Astrocyte (in vitro differentiated cells and primary cell): ENCODE data around the gene SDHAF3. TPM values are rescaled to one million over a fixed set of nuclear protein-coding genes. Genes with fewer than 3 reads are reported as not detected.

Source experiments
- DNase-seq: peaks from one replicate; pipeline ENCODE4 v3.0.0-alpha.2; 2010; ENCODE audit warnings: low read depth
- FAIRE-seq: peaks from 2 replicates; lab custom pipeline; 2011; peaks lifted over from hg19 to GRCh38; lab: Jason Lieb, UNC
- H2AFZ ChIP-seq: 2 replicates; pipeline ENCODE4 v1.6.0; 2012; ENCODE audit warnings: low read depth, low read length, inconsistent platforms
- H3K27ac ChIP-seq: 2 replicates; pipeline ENCODE4 v1.5.1; 2011; ENCODE audit warnings: low read depth, low read length, inconsistent platforms
- H3K27me3 ChIP-seq: 2 replicates; pipeline ENCODE4 v1.6.0; 2011; ENCODE audit warnings: low read length, inconsistent platforms; ENCODE audit not compliant: insufficient read depth
- H3K36me3 ChIP-seq: 2 replicates; pipeline ENCODE4 v1.5.1; 2011; ENCODE audit warnings: low read length, inconsistent platforms; ENCODE audit not compliant: insufficient read depth
- H3K4me1 ChIP-seq: 2 replicates; pipeline ENCODE4 v1.5.1; 2011; ENCODE audit warnings: low read length, inconsistent platforms; ENCODE audit not compliant: insufficient read depth
- H3K4me2 ChIP-seq: 2 replicates; pipeline ENCODE4 v1.6.0; 2012; ENCODE audit warnings: low read length, inconsistent platforms
- H3K4me3 ChIP-seq: 2 replicates; pipeline ENCODE4 v1.5.1; 2011; ENCODE audit warnings: low read depth, mild to moderate bottlenecking, low read length, inconsistent platforms; ENCODE audit not compliant: insufficient read depth
- H3K79me2 ChIP-seq: 2 replicates; pipeline ENCODE4 v1.6.0; 2012; ENCODE audit warnings: mild to moderate bottlenecking, low read length, inconsistent platforms; ENCODE audit not compliant: insufficient read depth
- H3K9ac ChIP-seq: 2 replicates; pipeline ENCODE4 v1.6.0; 2012; ENCODE audit warnings: mild to moderate bottlenecking, low read length, inconsistent platforms
- H3K9me3 ChIP-seq: 2 replicates; pipeline ENCODE4 v1.5.1; 2012; ENCODE audit warnings: low read depth, mild to moderate bottlenecking, low read length, inconsistent platforms; ENCODE audit not compliant: insufficient read depth
- H4K20me1 ChIP-seq: 2 replicates; pipeline ENCODE4 v1.6.0; 2012; ENCODE audit warnings: low read length, inconsistent platforms; ENCODE audit not compliant: insufficient read depth
- H3K27ac Mint-ChIP-seq: one replicate; pipeline ENCODE4 v1.8.0; 2021; ENCODE audit warnings: mild to moderate bottlenecking, mixed read lengths; ENCODE audit not compliant: unreplicated experiment
- H3K27me3 Mint-ChIP-seq: one replicate; pipeline ENCODE4 v1.8.0; 2021; ENCODE audit warnings: low read depth, mixed read lengths; ENCODE audit not compliant: unreplicated experiment
- H3K36me3 Mint-ChIP-seq: one replicate; pipeline ENCODE4 v1.8.0; 2021; ENCODE audit warnings: low read depth, mixed read lengths; ENCODE audit not compliant: unreplicated experiment
- H3K4me1 Mint-ChIP-seq: one replicate; pipeline ENCODE4 v1.8.0; 2021; ENCODE audit warnings: low read depth, mixed read lengths; ENCODE audit not compliant: unreplicated experiment
- H3K4me3 Mint-ChIP-seq: one replicate; pipeline ENCODE4 v1.8.0; 2021; ENCODE audit warnings: mild to moderate bottlenecking, moderate library complexity, mixed read lengths; ENCODE audit not compliant: unreplicated experiment
- H3K9me3 Mint-ChIP-seq: one replicate; pipeline ENCODE4 v1.8.0; 2021; ENCODE audit warnings: mild to moderate bottlenecking, mixed read lengths; ENCODE audit not compliant: unreplicated experiment
- EZH2 ChIP-seq: IDR thresholded peaks from 2 replicates; pipeline ENCODE4 v1.6.1; 2012; ENCODE audit warnings: mild to moderate bottlenecking, low read length, inconsistent platforms; ENCODE audit not compliant: insufficient read depth
- total RNA-seq: library from RNA; stranded (reverse); gene quantifications from 2 replicates; pipeline ENCODE4 v1.2.1, GENCODE V29; 2021
- TF ChIP-seq, protein P1 (sequence below): IDR thresholded peaks from 2 replicates; pipeline ENCODE4 v1.5.1; 2011; ENCODE audit warnings: low read depth, mild to moderate bottlenecking, inconsistent platforms, low read length, moderate library complexity; ENCODE audit not compliant: insufficient read depth

The SDHAF3 gene
- total RNA-seq, 1 donor from 2014 or later: 10.8 TPM

DNA sequence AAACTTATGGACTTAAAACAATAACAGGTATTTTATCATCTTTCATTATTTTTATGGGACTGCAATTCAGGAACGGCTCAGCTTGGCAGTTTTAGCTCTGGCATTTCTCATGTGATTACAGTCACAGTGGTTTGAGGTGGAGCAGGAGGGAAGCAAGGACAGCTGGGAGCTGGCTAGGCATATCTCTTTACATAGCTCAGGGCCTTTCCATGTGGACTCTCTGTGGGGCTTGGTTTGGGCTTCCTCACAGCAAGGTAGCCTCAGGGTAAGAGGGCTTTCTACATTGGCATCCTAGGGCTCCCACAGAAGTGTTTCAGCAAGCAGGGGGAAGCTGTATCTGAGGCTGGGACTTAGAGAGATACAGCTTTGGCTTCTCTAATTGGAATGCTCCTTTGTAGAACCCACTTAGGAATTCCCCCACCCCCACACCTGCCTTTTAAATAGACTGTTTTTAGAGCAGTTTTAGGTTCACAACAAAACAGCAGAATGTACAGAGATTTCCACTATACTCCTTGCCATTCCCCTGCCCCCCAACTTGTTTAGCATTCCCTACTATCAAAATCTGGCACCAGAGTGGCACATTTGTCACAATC, 26.6 kb upstream of the SDHAF3 start:
- Histone ChIP-seq H3K4me1 (no peaks in the 10 kb centered on the region), H3K4me3 (no peak overlapping the region), H3K4me2 (no peak overlapping the region), H4K20me1 (no peaks in the 10 kb centered on the region), H3K27me3 (no peaks in the 10 kb centered on the region), H3K79me2 (no peaks in the 10 kb centered on the region), H2AFZ (no peak overlapping the region), H3K27ac (no peak overlapping the region), H3K36me3 (no peaks in the 10 kb centered on the region), H3K9me3 (no peaks in the 10 kb centered on the region), H3K9ac (no peak overlapping the region)
- Mint-ChIP-seq H3K4me3 (no peak overlapping the region), H3K9me3 (no peaks in the 10 kb centered on the region), H3K36me3 (no peaks in the 10 kb centered on the region), H3K4me1 (peaks cover 4% of the 10 kb centered on the region), H3K27me3 (peaks cover under 1% of the 10 kb centered on the region), H3K27ac (no peak overlapping the region)
- no peak for DNase-seq
- no peak for FAIRE-seq
- TF ChIP-seq, protein P1, sequence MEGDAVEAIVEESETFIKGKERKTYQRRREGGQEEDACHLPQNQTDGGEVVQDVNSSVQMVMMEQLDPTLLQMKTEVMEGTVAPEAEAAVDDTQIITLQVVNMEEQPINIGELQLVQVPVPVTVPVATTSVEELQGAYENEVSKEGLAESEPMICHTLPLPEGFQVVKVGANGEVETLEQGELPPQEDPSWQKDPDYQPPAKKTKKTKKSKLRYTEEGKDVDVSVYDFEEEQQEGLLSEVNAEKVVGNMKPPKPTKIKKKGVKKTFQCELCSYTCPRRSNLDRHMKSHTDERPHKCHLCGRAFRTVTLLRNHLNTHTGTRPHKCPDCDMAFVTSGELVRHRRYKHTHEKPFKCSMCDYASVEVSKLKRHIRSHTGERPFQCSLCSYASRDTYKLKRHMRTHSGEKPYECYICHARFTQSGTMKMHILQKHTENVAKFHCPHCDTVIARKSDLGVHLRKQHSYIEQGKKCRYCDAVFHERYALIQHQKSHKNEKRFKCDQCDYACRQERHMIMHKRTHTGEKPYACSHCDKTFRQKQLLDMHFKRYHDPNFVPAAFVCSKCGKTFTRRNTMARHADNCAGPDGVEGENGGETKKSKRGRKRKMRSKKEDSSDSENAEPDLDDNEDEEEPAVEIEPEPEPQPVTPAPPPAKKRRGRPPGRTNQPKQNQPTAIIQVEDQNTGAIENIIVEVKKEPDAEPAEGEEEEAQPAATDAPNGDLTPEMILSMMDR: no peak
- no peak for TF ChIP-seq EZH2

DNA sequence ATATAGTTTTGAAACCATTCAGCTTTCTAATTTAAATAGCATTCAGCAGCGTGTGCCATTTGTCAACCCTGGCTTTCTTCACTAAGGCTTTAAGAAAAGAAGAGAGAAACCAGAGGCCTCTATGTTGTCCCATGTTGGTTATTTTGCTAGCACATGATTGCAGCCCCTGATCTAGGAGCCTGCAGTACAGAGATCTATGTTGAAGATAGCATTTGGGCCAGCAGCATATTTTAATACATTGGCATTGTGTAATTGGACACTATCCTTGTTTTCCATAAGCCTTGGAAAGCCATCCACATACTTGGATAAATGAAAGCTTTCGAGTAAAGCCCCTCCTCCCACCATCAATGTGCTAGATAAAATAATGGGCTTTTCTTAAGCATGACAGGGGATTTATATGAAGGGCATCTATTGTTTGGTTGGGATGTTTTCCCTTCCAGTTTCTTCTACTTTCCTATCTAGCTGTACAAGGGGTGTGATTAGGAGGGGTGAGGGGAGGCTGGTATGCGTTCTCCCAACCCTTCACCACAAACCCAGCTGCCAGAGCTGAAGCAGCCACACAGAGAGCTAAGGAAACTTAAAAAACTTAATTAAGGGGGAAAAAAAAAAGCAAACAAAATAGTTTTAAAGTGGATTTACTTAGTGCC, 23.1 kb upstream of the SDHAF3 start:
- Histone ChIP-seq H3K79me2 (no peaks in the 10 kb centered on the region), H2AFZ (no peak overlapping the region), H3K9me3 (no peaks in the 10 kb centered on the region), H3K27ac (no peak overlapping the region), H3K27me3 (no peaks in the 10 kb centered on the region), H3K4me1 (no peaks in the 10 kb centered on the region), H3K36me3 (no peaks in the 10 kb centered on the region), H3K4me2 (no peak overlapping the region), H3K4me3 (no peak overlapping the region), H4K20me1 (no peaks in the 10 kb centered on the region), H3K9ac (no peak overlapping the region)
- H3K4me1 Mint-ChIP-seq: peaks cover 4% of the 10 kb centered on the region
- no peak overlapping the region for H3K27ac Mint-ChIP-seq
- H3K9me3 Mint-ChIP-seq: no peaks in the 10 kb centered on the region
- no peak for FAIRE-seq
- no peak for DNase-seq
- no peaks in the 10 kb centered on the region for H3K36me3 Mint-ChIP-seq
- no peak for TF ChIP-seq EZH2
- TF ChIP-seq, protein P1: no peak
- H3K27me3 Mint-ChIP-seq: no peaks in the 10 kb centered on the region
- no peak overlapping the region for H3K4me3 Mint-ChIP-seq

DNA sequence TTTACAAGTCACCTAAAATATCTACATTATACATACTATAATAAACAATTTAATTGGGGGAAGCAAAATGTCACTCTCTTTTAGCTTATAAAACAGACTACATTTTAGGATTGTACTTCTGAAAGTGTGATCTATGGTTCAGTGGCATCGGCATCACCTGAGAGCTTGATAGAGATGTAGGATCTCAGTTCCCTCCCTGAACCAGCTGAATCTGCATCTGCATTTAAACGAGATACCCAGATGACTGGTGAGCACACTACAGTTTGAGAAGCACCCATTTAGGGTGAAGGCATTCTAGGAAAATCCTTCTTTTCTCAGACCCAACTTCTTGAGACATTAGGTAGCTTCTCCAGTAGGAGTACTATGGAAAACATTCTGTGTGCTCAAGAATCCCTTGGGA, 21.5 kb upstream of the SDHAF3 start:
- Mint-ChIP-seq H3K9me3 (no peaks in the 10 kb centered on the region), H3K36me3 (no peaks in the 10 kb centered on the region), H3K27ac (no peak overlapping the region), H3K27me3 (no peaks in the 10 kb centered on the region), H3K4me3 (no peak overlapping the region), H3K4me1 (peaks cover 4% of the 10 kb centered on the region)
- Histone ChIP-seq H3K27ac (no peak overlapping the region), H3K36me3 (no peaks in the 10 kb centered on the region), H3K4me2 (no peak overlapping the region), H3K9me3 (no peaks in the 10 kb centered on the region), H3K4me1 (no peaks in the 10 kb centered on the region), H3K79me2 (no peaks in the 10 kb centered on the region), H4K20me1 (no peaks in the 10 kb centered on the region), H3K9ac (no peak overlapping the region), H3K4me3 (no peak overlapping the region), H2AFZ (no peak overlapping the region), H3K27me3 (no peaks in the 10 kb centered on the region)
- DNase-seq (no peak), FAIRE-seq (no peak)
- TF ChIP-seq EZH2: no peak
- TF ChIP-seq, protein P1: no peak
